ENCODE results near the gene S100A8.

The S100A8 gene

GRCh38 chr1:153345187-153346076 lies 45.4 kb downstream of the S100A8 start:
- no peak for DNase-seq

DNA sequence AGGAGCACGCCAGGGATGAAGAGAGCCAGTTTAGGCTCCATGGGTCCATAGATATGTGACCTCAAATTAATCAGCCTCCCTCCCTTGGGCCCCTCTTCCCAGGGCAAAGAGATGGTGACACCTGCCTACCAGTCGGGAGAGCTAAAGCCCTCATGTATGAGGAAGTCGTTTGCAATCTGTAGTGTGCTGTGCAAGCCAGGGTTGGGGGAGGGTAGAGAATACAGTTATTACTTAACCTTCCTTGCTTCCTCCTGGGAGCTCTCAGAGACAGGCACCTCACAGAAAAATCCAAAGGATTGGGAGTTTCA lies 46.2 kb downstream of the S100A8 start:
- DNase-seq: no peak

DNA sequence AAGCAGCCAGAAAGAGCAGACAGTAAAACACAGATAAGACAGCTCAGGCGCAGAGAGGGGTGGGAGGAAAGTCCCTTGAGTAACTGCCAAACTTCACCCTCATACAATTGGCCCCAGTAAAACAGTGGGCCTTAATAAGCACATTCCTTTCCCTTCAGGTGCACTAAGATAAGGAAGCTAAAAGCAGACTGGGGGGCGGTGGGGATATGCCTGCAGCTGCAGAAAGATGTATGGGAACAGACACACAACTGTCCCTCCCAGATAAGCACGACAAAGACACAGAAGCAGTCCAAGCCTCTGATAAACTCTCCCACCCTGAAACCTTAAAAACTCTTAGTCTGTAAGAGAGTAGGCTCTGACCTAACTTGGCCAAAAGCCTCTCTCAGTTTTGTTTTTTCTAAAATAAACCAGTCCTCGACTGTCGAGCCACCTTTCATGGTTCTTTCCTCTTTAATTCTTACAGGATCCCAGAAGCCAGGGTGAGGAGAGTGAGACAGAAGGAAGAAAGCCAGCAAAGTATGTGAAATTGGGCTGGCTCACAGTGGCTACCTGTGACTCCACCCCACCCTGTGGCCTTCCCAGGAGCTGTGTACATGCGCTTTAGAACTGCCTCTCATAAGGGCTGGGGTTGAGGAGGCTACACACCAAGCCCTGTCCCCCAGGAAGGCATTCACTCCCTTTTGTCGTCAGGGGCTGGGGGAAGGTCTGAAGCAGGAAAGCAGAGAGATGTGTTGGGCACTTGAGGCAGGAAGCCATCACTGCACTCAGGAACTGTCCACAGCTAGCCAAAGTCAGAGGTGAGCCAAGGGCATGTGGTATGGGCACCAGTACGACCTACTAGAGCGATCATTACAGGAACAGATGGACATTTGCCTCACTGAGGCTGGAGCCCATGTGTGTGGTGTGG lies 46.8 kb downstream of the S100A8 start:
- no peak for DNase-seq

GRCh38 chr1:153343040-153343681 lies 47.7 kb downstream of the S100A8 start:
- DNase-seq: no peak

GRCh38 chr1:153342178-153342577 lies 48.7 kb downstream of the S100A8 start:
- DNase-seq: no peak

- no peak for DNase-seq
These were observed 49.4 kb downstream of the S100A8 start for GRCh38 chr1:153341431-153341934.

- DNase-seq: no peak
These were observed 50.5 kb downstream of the S100A8 start for GRCh38 chr1:153340356-153340755.
